Glomerular visceral epithelial cell (primary cell): ENCODE results near the gene GMPPB.

Source experiments
- DNase-seq: peaks from one replicate; pipeline ENCODE4 v3.0.0-alpha.2; 2016; ENCODE audit errors: extremely low spot score

Gene GMPPB

GRCh38 chr3:49671291-49672288, 52.2 kb downstream of the GMPPB start:
- peak; percentile 69 for DNase-seq

GRCh38 chr3:49670940-49671290, 52.8 kb downstream of the GMPPB start:
- no peak for DNase-seq
